IMR-90 (cell line): ENCODE data around the gene ELOVL5. TPM values are rescaled to one million over a fixed set of nuclear protein-coding genes. Genes with fewer than 3 reads are reported as not detected.

ENCODE experiments used
- ATAC-seq: fragments of 200-7000 bp; cut with Tn5 transposase; 2 replicates; pipeline ENCODE4 v1.9.1; 2020; ENCODE audit warnings: low read depth, mild to moderate bottlenecking, moderate library complexity
- BruUV-seq: library from RNA; stranded (reverse); fragments of 400-500 nt; replicated peaks from 2 replicates; lab custom pipeline; 2021; lab: Mats Ljungman, UMichigan
- CTCF ChIA-PET: fragments of 300-600 bp; formaldehyde crosslinking; extraction: SDS; loops from one replicate; lab custom pipeline; 2021; ENCODE audit warnings: antibody characterized with exemption; lab: Yijun Ruan, JAX
- POLR2A ChIA-PET: fragments of 300-600 bp; sonication (Branson Sonifier 250); formaldehyde crosslinking; loops from one replicate; lab custom pipeline; 2022; ENCODE audit warnings: antibody characterized with exemption; ENCODE audit not compliant: unreplicated experiment; lab: Charles Lee
- DNase-seq: peaks from one replicate; pipeline ENCODE4 v3.0.0; 2013
- H2AFZ ChIP-seq: replicated peaks from 2 replicates; pipeline ENCODE3; 2013; ENCODE audit warnings: low read length, mild to moderate bottlenecking; ENCODE audit not compliant: poor library complexity
- H2AK5ac ChIP-seq: 2 replicates; pipeline ENCODE4 v1.6.1; 2013; ENCODE audit warnings: low read depth, low read length, inconsistent platforms
- H2AK9ac ChIP-seq: replicated peaks from 2 replicates; pipeline ENCODE3; 2013; ENCODE audit warnings: mild to moderate bottlenecking, low read depth, low read length, moderate library complexity; ENCODE audit not compliant: poor library complexity
- H2BK120ac ChIP-seq: 2 replicates; pipeline ENCODE4 v1.6.1; 2013; ENCODE audit warnings: low read depth, low read length, inconsistent platforms
- H2BK15ac ChIP-seq: 3 replicates; pipeline ENCODE4 v1.6.1; 2013; ENCODE audit warnings: low read depth, low read length, inconsistent platforms
- H2BK20ac ChIP-seq: 2 replicates; pipeline ENCODE4 v1.6.1; 2013; ENCODE audit warnings: low read depth, mild to moderate bottlenecking, inconsistent platforms, low read length, moderate library complexity
- H2BK5ac ChIP-seq: 2 replicates; pipeline ENCODE4 v1.6.1; 2013; ENCODE audit warnings: mild to moderate bottlenecking, low read depth, low read length, inconsistent platforms; ENCODE audit not compliant: poor library complexity, severe bottlenecking
- H3K14ac ChIP-seq: replicated peaks from 2 replicates; pipeline ENCODE4 v1.6.1; 2013; ENCODE audit warnings: low read depth, low read length, inconsistent platforms
- H3K18ac ChIP-seq: 2 replicates; pipeline ENCODE4 v1.6.1; 2013; ENCODE audit warnings: low read depth, low read length, control low read depth
- H3K23ac ChIP-seq: 2 replicates; pipeline ENCODE4 v1.6.1; 2013; ENCODE audit warnings: low read depth, low read length, inconsistent platforms
- H3K27ac ChIP-seq: 2 replicates; pipeline ENCODE4 v1.5.1; 2013; ENCODE audit warnings: mild to moderate bottlenecking, control low read depth, low read length; ENCODE audit not compliant: insufficient read depth
- H3K27me3 ChIP-seq: 2 replicates; pipeline ENCODE4 v1.6.1; 2013; ENCODE audit warnings: low read length; ENCODE audit not compliant: control insufficient read depth, insufficient read depth
- H3K36me3 ChIP-seq: 2 replicates; pipeline ENCODE4 v1.6.1; 2013; ENCODE audit warnings: low read length, mixed read lengths; ENCODE audit not compliant: control insufficient read depth, insufficient read depth
- H3K4ac ChIP-seq: 2 replicates; pipeline ENCODE4 v1.6.1; 2013; ENCODE audit warnings: low read depth, low read length, inconsistent platforms
- H3K4me1 ChIP-seq: 2 replicates; pipeline ENCODE4 v1.6.1; 2013; ENCODE audit warnings: low read length, mixed read lengths; ENCODE audit not compliant: control insufficient read depth, insufficient read depth
- H3K4me2 ChIP-seq: 2 replicates; pipeline ENCODE4 v1.6.1; 2013; ENCODE audit warnings: low read depth, mild to moderate bottlenecking, control low read depth, low read length, moderate library complexity
- H3K4me3 ChIP-seq: 2 replicates; pipeline ENCODE4 v1.5.1; 2013; ENCODE audit warnings: low read depth, mild to moderate bottlenecking, control low read depth, low read length, moderate library complexity; ENCODE audit not compliant: insufficient read depth
- H3K56ac ChIP-seq: 2 replicates; pipeline ENCODE4 v1.6.1; 2013; ENCODE audit warnings: low read length, inconsistent platforms; ENCODE audit not compliant: insufficient read depth; ENCODE audit errors: extremely low read depth
- H3K79me1 ChIP-seq, 2 experiments: 2 replicates each; pipeline ENCODE4 v1.6.1; 2013; ENCODE audit warnings: low read length in 2 of 2, inconsistent platforms in 1 of 2, low read depth in 1 of 2
- H3K9ac ChIP-seq: 2 replicates; pipeline ENCODE4 v1.6.1; 2013; ENCODE audit warnings: low read depth, low read length, control low read depth
- H3K9me1 ChIP-seq: 2 replicates; pipeline ENCODE4 v1.6.1; 2013; ENCODE audit warnings: low read length, inconsistent platforms; ENCODE audit not compliant: insufficient read depth
- H3K9me3 ChIP-seq: 2 replicates; pipeline ENCODE4 v1.6.1; 2013; ENCODE audit warnings: low read length; ENCODE audit not compliant: control insufficient read depth, insufficient read depth
- H4K20me1 ChIP-seq: 2 replicates; pipeline ENCODE4 v1.6.1; 2013; ENCODE audit warnings: low read length, inconsistent platforms; ENCODE audit not compliant: insufficient read depth
- H4K5ac ChIP-seq: 2 replicates; pipeline ENCODE4 v1.6.1; 2013; ENCODE audit warnings: mild to moderate bottlenecking, low read depth, low read length, control low read depth
- H4K8ac ChIP-seq, 2 experiments: 2 replicates each; pipeline ENCODE4 v1.6.1; 2013; ENCODE audit warnings: low read depth in 2 of 2, low read length in 2 of 2, control low read depth in 1 of 2, inconsistent platforms in 1 of 2
- H4K91ac ChIP-seq: 2 replicates; pipeline ENCODE4 v1.6.1; 2013; ENCODE audit warnings: low read depth, low read length, inconsistent platforms; ENCODE audit not compliant: insufficient read depth
- BHLHE40 ChIP-seq: fragments of 150-350 bp; IDR thresholded peaks from 2 replicates; pipeline ENCODE4 v1.6.1; 2016; ENCODE audit warnings: mild to moderate bottlenecking, low read depth, low read length
- CEBPB ChIP-seq: IDR thresholded peaks from 2 replicates; pipeline ENCODE4 v1.6.1; 2012; ENCODE audit warnings: low read depth, low read length, improper control_type of control experiment
- CHD1 ChIP-seq: IDR thresholded peaks from 2 replicates; pipeline ENCODE4 v1.6.1; 2012; ENCODE audit warnings: low read depth, low read length, improper control_type of control experiment
- CTCF ChIP-seq: conservative IDR thresholded peaks from 2 replicates; pipeline ENCODE4 v1.5.1; 2012; ENCODE audit warnings: mild to moderate bottlenecking, low read depth, low read length, improper control_type of control experiment
- ELK1 ChIP-seq: fragments of 150-350 bp; IDR thresholded peaks from 2 replicates; pipeline ENCODE4 v1.6.1; 2016; ENCODE audit warnings: low read depth, mild to moderate bottlenecking, low read length, moderate library complexity, borderline replicate concordance
- FOS ChIP-seq: fragments of 150-350 bp; IDR thresholded peaks from 2 replicates; pipeline ENCODE4 v1.6.1; 2016; ENCODE audit warnings: low read depth, low read length
- MAFK ChIP-seq: IDR thresholded peaks from 2 replicates; pipeline ENCODE4 v1.6.1; 2012; ENCODE audit warnings: low read depth, low read length, improper control_type of control experiment
- MAZ ChIP-seq: IDR thresholded peaks from 2 replicates; pipeline ENCODE4 v1.6.1; 2012; ENCODE audit warnings: low read depth, mild to moderate bottlenecking, low read length, improper control_type of control experiment, moderate library complexity, borderline replicate concordance
- MXI1 ChIP-seq: IDR thresholded peaks from 2 replicates; pipeline ENCODE4 v1.6.1; 2012; ENCODE audit warnings: low read depth, mild to moderate bottlenecking, low read length, moderate library complexity, borderline replicate concordance
- NFE2L2 ChIP-seq: fragments of 150-350 bp; IDR thresholded peaks from 2 replicates; pipeline ENCODE4 v1.6.1; 2016; ENCODE audit warnings: low read depth, mild to moderate bottlenecking, low read length
- POLR2A ChIP-seq: IDR thresholded peaks from 2 replicates; pipeline ENCODE4 v1.6.1; 2012; ENCODE audit warnings: mild to moderate bottlenecking, low read depth, low read length
- RAD21 ChIP-seq: IDR thresholded peaks from 2 replicates; pipeline ENCODE4 v1.6.1; 2012; ENCODE audit warnings: low read length, improper control_type of control experiment
- RCOR1 ChIP-seq: IDR thresholded peaks from 2 replicates; pipeline ENCODE4 v1.6.1; 2012; ENCODE audit warnings: mild to moderate bottlenecking, low read length, improper control_type of control experiment; ENCODE audit not compliant: insufficient replicate concordance
- RFX5 ChIP-seq: IDR thresholded peaks from 2 replicates; pipeline ENCODE4 v1.8.0; 2012; ENCODE audit warnings: low read depth, mild to moderate bottlenecking, low read length, moderate library complexity
- SMC3 ChIP-seq: fragments of 150-350 bp; IDR thresholded peaks from 2 replicates; pipeline ENCODE4 v1.6.1; 2016; ENCODE audit warnings: low read depth, mild to moderate bottlenecking, antibody characterized with exemption, low read length, moderate library complexity
- USF2 ChIP-seq: fragments of 150-350 bp; IDR thresholded peaks from 2 replicates; pipeline ENCODE4 v1.6.1; 2017; ENCODE audit warnings: mild to moderate bottlenecking, antibody characterized with exemption, low read length, low read depth
- WGBS, 2 experiments: methylation state at CpG; one replicate each; pipeline versions ENCODE4 v1.1.5 to v1.1.7; 2013; ENCODE audit warnings: missing lambda C conversion rate in 2 of 2; ENCODE audit not compliant: insufficient read length in 1 of 2; ENCODE audit errors: extremely low coverage in 2 of 2; 5-methylcytosine and 5-hydroxymethylcytosine counted together
- dilution Hi-C: fragments of 300-500 bp; cut with HindIII; formaldehyde crosslinking; loops from one replicate; pipeline ENCODE4 v1.14.3; 2018; ENCODE audit warnings: low sequenced_read_pairs; ENCODE audit not compliant: unreplicated experiment
- in situ Hi-C: fragments of 300-500 bp; cut with MboI; formaldehyde crosslinking; loops from 3 replicates; pipeline ENCODE4 v1.14.3; 2019; ENCODE audit warnings: low sequenced_read_pairs, inconsistent platforms, mixed read lengths
- intact Hi-C: fragments of 100-400 bp; cut with micrococcal nuclease; formaldehyde crosslinking; loops from 2 replicates; pipeline ENCODE4 v1.10.0; 2022
- polyA plus RNA-seq, 3 experiments: library from polyadenylated mRNA; depleted of rRNA; stranded (reverse); fragments of >200 nt; gene quantifications; 2 replicates each; pipeline ENCODE4 v1.2.3, GENCODE V29; 2012; ENCODE audit warnings: low replicate concordance in 1 of 3
- total RNA-seq: library from RNA; depleted of rRNA; stranded (reverse); fragments of >200 nt; gene quantifications from 2 replicates; pipeline ENCODE4 v1.2.3, GENCODE V29; 2012

ELOVL5 gene
- total and polyA plus RNA-seq, 2 of the 4 experiments (the other 2 are of a cell fraction): 32.1 to 42.3 TPM

- no peak overlapping the region for H3K4ac ChIP-seq
- peaks cover 8% of the 10 kb centered on the region for H3K9me1 ChIP-seq
- H2BK120ac ChIP-seq: no peak overlapping the region
- ATAC-seq (no peak), DNase-seq (no peak)
- H4K91ac ChIP-seq: no peak overlapping the region
- BruUV-seq: no TSS peak
- H3K27me3 ChIP-seq: no peaks in the 10 kb centered on the region
- no peak overlapping the region for H2AK9ac ChIP-seq
- no peak overlapping the region for H3K9ac ChIP-seq
- peaks cover 3% of the 10 kb centered on the region; the same call in 1 of the 2 replicates for H3K4me1 ChIP-seq
- TF ChIP-seq RAD21 (no peak), CHD1 (no peak), RCOR1 (no peak), MXI1 (no peak), ELK1 (no peak), NFE2L2 (no peak), FOS (no peak), BHLHE40 (no peak), POLR2A (no peak), CTCF (no peak), RFX5 (no peak), MAFK (no peak), MAZ (no peak), SMC3 (no peak), CEBPB (no peak), USF2 (no peak)
- dilution Hi-C loops (no loop called here), in situ Hi-C loops (no loop called here), intact Hi-C loops (no loop called here)
- no peak overlapping the region for H3K4me2 ChIP-seq
- no peak overlapping the region for H2AFZ ChIP-seq
- no peak overlapping the region for H2BK5ac ChIP-seq
- no peak overlapping the region for H2BK20ac ChIP-seq
- no peak overlapping the region for H3K18ac ChIP-seq
- no peak overlapping the region for H3K56ac ChIP-seq
- no peak overlapping the region for H3K27ac ChIP-seq
- no peak overlapping the region for H3K14ac ChIP-seq
- no peak overlapping the region for H3K23ac ChIP-seq
- no peak overlapping the region for H4K5ac ChIP-seq
- H3K4me3 ChIP-seq: no peak overlapping the region
- H3K79me1 ChIP-seq: peaks cover 3 to 7% of the 10 kb centered on the region in 2 experiments; a peak in 2 of 4 replicates
- no CpG with 5 or more reads among the region's 4 CpGs for WGBS, 2 experiments
- no peak overlapping the region for H2BK15ac ChIP-seq
- H2AK5ac ChIP-seq: no peak overlapping the region
- ChIA-PET CTCF (interaction anchor here (0.6 to 0.7 kb wide), 2 partner anchors 12 to 14 kb away, joined by 3 to 5 read pairs; no protein-coding TSS in a partner anchor), POLR2A (no interaction called here)
- no peaks in the 10 kb centered on the region for H3K9me3 ChIP-seq
- peaks cover 36% of the 10 kb centered on the region for H3K36me3 ChIP-seq
- H4K8ac ChIP-seq: no peak overlapping the region
- H4K20me1 ChIP-seq: no peaks in the 10 kb centered on the region
Measured at GRCh38 chr6:53273370-53273769, 75.4 kb downstream of the ELOVL5 start.
